K562 (cell line): ENCODE measurements around the gene ILK. TPM values are rescaled to one million over a fixed set of nuclear protein-coding genes. Genes with fewer than 3 reads are reported as not detected.

ENCODE experiments used
- ATF7 ChIP-seq: fragments of 450-650 bp; IDR thresholded peaks from 2 replicates; pipeline ENCODE4 v1.7.1; 2014; ENCODE audit warnings: mild to moderate bottlenecking, moderate library complexity
- CBFA2T3 ChIP-seq: fragments of 450-650 bp; IDR thresholded peaks from 2 replicates; pipeline ENCODE4 v1.6.1; 2017
- CBFB ChIP-seq: sonication (generic); formaldehyde crosslinking; IDR thresholded peaks from 2 replicates; pipeline ENCODE4 v1.4.0; 2020; ENCODE audit warnings: mild to moderate bottlenecking, missing genetic modification reagents
- CREB1 ChIP-seq, 2 experiments: sonication (generic) in 1 of 2; formaldehyde crosslinking in 1 of 2; IDR thresholded peaks; 2 replicates each; pipeline versions ENCODE4 v1.6.1 to v1.8.0; 2012 to 2022; ENCODE audit warnings: inconsistent platforms in 1 of 2, mild to moderate bottlenecking in 1 of 2, missing genetic modification reagents in 1 of 2, moderate library complexity in 1 of 2
- ESRRB ChIP-seq: fragments of 250-450 bp; sonication (Bioruptor Pico); IDR thresholded peaks from 2 replicates; pipeline ENCODE4 v1.5.0; 2020; ENCODE audit warnings: mild to moderate bottlenecking, moderate library complexity, borderline replicate concordance
- FOXM1 ChIP-seq, 2 experiments: fragments of 450-650 bp in 1 of 2; sonication (generic) in 1 of 2; formaldehyde crosslinking in 1 of 2; IDR thresholded peaks; 2 replicates each; pipeline versions ENCODE4 v1.6.1 to v1.9.0; 2017 to 2022; ENCODE audit warnings: low read depth in 2 of 2, mild to moderate bottlenecking in 2 of 2, missing genetic modification reagents in 1 of 2, moderate library complexity in 1 of 2
- NCOA1 ChIP-seq: fragments of 450-650 bp; IDR thresholded peaks from 2 replicates; pipeline ENCODE4 v1.6.1; 2016; ENCODE audit warnings: low read depth
- PHF21A ChIP-seq: fragments of 450-650 bp; IDR thresholded peaks from 2 replicates; pipeline ENCODE4 v1.6.1; 2017; ENCODE audit warnings: low read depth, borderline replicate concordance
- POLR2A ChIP-seq: fragments of 450-650 bp; conservative IDR thresholded peaks from 2 replicates; pipeline ENCODE4 v1.6.1; 2016
- RCOR1 ChIP-seq, 2 experiments: IDR thresholded peaks; 2 replicates each; pipeline ENCODE4 v1.6.1; 2012; ENCODE audit warnings: low read depth in 2 of 2, low read length in 2 of 2, borderline replicate concordance in 1 of 2, improper control_type of control experiment in 1 of 2
- SIN3A ChIP-seq, 2 experiments: fragments of 150-350 bp in 1 of 2; IDR thresholded peaks; 2 replicates each; pipeline ENCODE4 v1.6.1; 2011 to 2016; ENCODE audit warnings: borderline replicate concordance in 2 of 2, low read depth in 2 of 2, low read length in 2 of 2, mild to moderate bottlenecking in 2 of 2, moderate library complexity in 2 of 2; ENCODE audit not compliant: control insufficient read depth in 1 of 2
- SIRT6 ChIP-seq: IDR thresholded peaks from one replicate; pipeline ENCODE4 v1.6.1; 2012; ENCODE audit warnings: low read depth, mild to moderate bottlenecking, control low read depth, inconsistent platforms, low read length, moderate library complexity
- YBX1 ChIP-seq: fragments of 450-650 bp; IDR thresholded peaks from 2 replicates; pipeline ENCODE4 v1.7.1; 2016; ENCODE audit warnings: mild to moderate bottlenecking
- ZC3H4 ChIP-seq: sonication (generic); formaldehyde crosslinking; IDR thresholded peaks from 2 replicates; pipeline ENCODE4 v1.9.0; 2021; ENCODE audit warnings: missing genetic modification reagents, borderline replicate concordance
- ZNF282 ChIP-seq: sonication (generic); formaldehyde crosslinking; IDR thresholded peaks from 2 replicates; pipeline ENCODE4 v1.8.1; 2023; ENCODE audit warnings: missing genetic modification reagents
- ZNF644 ChIP-seq: fragments of 200-800 bp; sonication (Bioruptor generic); IDR thresholded peaks from 2 replicates; pipeline ENCODE4 v1.6.1; 2016; ENCODE audit warnings: low read depth, missing genetic modification characterization, missing compliant biosample characterization
- ZNF780A ChIP-seq: fragments of 250-450 bp; sonication (Bioruptor Pico); IDR thresholded peaks from 2 replicates; pipeline ENCODE4 v1.5.0; 2021; ENCODE audit warnings: mild to moderate bottlenecking
- polyA plus RNA-seq, 8 experiments: library from polyadenylated mRNA; depleted of rRNA in 4 of 8; stranded (reverse) in 5 of 8; unstranded in 3 of 8; fragments of >200 nt; fragmentation: Nextera tagmentation in 2 of 8; fragmentation: Illumina TruSeq in 1 of 8; extraction: Ambion mirVana in 2 of 8; extraction: Trizol in 1 of 8; gene quantifications; 2 replicates each; pipeline versions ENCODE4 v1.2.1 to v1.2.3, GENCODE V29; 2011 to 2014; ENCODE audit warnings: inconsistent platforms in 1 of 8, missing spikeins in 1 of 8
- total RNA-seq, 7 experiments: library from RNA; depleted of rRNA in 6 of 7; stranded (reverse); fragments of >200 nt in 6 of 7; fragmentation: Illumina TruSeq in 2 of 7; extraction: Trizol in 2 of 7; gene quantifications; 2 replicates each; pipeline versions ENCODE4 v1.2.1 to v1.2.3, GENCODE V29; 2011 to 2021; ENCODE audit warnings: low replicate concordance in 1 of 7
- TF ChIP-seq, protein P1 (sequence below): fragments of 450-650 bp; IDR thresholded peaks from 2 replicates; pipeline ENCODE4 v1.6.1; 2016; ENCODE audit warnings: antibody characterized with exemption
- TF ChIP-seq, protein P2 (sequence below): sonication (generic); formaldehyde crosslinking; IDR thresholded peaks from 2 replicates; pipeline ENCODE4 v1.5.0; 2020; ENCODE audit warnings: missing genetic modification reagents
- TF ChIP-seq, protein P3 (sequence below): fragments of 250-450 bp; sonication (Bioruptor Pico); IDR thresholded peaks from 2 replicates; pipeline ENCODE4 v1.5.0; 2022; ENCODE audit warnings: mild to moderate bottlenecking
- TF ChIP-seq, protein P4 (sequence below): fragments of 250-450 bp; sonication (Bioruptor Pico); IDR thresholded peaks from 2 replicates; pipeline ENCODE4 v1.4.0; 2020
- TF ChIP-seq, protein P5 (sequence below): fragments of 450-650 bp; conservative IDR thresholded peaks from 2 replicates; pipeline ENCODE4 v1.6.1; 2016; ENCODE audit warnings: missing genetic modification characterization, low read depth, mild to moderate bottlenecking, missing compliant biosample characterization, moderate library complexity

ILK gene
- total and polyA plus RNA-seq, 9 of the 15 experiments (the other 6 are each of a cell fraction or from before 2014, with no cell fraction given), result 43.3 to 95.9 (median 58.9) TPM

DNA sequence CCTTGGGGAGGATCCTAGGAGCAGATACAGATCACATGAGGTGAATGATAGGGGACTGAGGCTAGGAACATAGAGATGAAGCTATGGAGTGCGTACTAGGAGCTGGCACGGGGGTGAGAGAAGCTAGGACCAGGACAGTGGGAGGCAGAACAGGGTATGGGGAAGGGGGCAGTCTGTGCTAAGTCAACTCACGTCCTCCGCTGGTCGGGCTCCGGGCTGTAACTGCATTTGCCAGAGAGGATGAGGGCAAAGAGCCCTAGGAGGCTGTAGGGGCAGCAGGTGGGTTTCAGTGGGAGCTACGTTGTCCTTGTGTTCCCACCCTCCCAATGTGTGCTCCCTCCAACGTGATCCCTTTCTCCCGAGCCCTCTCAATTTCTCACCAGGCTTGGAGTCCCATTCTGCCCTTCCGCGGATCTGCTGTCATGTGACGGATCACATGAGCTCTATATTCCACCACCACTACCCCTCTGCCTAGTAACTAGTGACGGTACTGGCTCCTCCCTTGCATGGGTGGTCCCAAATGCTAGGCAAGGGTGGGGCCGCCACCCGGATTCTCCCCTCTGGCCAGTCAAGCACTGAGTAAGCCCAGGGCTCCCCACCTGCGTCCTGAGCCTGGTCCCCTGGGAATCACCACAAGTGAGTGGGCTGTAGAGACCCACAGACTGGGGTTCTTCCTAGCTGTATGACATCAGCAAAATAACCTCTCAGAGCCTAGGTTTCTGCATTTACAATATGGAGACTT lies 15.6 kb downstream of the ILK start, which contains the start of gene TPP1 (continued):
- TF ChIP-seq, protein P1, sequence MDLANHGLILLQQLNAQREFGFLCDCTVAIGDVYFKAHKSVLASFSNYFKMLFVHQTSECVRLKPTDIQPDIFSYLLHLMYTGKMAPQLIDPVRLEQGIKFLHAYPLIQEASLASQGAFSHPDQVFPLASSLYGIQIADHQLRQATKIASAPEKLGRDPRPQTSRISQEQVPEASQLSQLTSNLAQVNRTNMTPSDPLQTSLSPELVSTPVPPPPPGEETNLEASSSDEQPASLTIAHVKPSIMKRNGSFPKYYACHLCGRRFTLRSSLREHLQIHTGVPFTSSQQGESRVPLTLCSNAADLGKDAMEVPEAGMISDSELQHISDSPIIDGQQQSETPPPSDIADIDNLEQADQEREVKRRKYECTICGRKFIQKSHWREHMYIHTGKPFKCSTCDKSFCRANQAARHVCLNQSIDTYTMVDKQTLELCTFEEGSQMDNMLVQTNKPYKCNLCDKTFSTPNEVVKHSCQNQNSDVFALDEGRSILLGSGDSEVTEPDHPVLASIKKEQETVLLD, result no peak; the same call in 1 of the 2 replicates
- TF ChIP-seq FOXM1 (IDR thresholded peaks at IDR 0.05; ENCODE audit: low read depth) (no peak), FOXM1 (CRISPR knock-in tag; IDR thresholded peaks at IDR 0.05; ENCODE audit: low read depth) (no peak), SIRT6 (no peak), RCOR1 (IDR thresholded peaks at IDR 0.05; ENCODE audit: borderline replicate concordance in 1 of 2, low read depth in 2 of 2, low read length in 2 of 2) (peak in 1 of 2 experiments; percentile 70; a peak in 1 of 4 replicates), SIN3A (IDR thresholded peaks at IDR 0.05; ENCODE audit: borderline replicate concordance in 2 of 2, control insufficient read depth in 1 of 2, low read depth in 2 of 2, low read length in 2 of 2) (peak; percentile 40 to 95; a peak in 2 of 4 replicates), YBX1 (no peak), PHF21A (no peak), ATF7 (peak; percentile 50), ZC3H4 (CRISPR knock-in tag) (peak; percentile 97; the same call in 1 of the 2 replicates), CBFB (CRISPR knock-in tag) (0 out of 2 replicates have a peak, but pooled peaks have one; percentile 4), ZNF780A (no peak), NCOA1 (no peak), ZNF644 (no peak), ESRRB (CRISPR knock-in tag) (no peak), ZNF282 (CRISPR knock-in tag) (no peak), CBFA2T3 (no peak), CREB1 (IDR thresholded peaks at IDR 0.05) (peak; percentile 97), CREB1 (CRISPR knock-in tag; IDR thresholded peaks at IDR 0.05) (peak; percentile 98), POLR2A (peak; percentile 78)
- TF ChIP-seq, protein P2, sequence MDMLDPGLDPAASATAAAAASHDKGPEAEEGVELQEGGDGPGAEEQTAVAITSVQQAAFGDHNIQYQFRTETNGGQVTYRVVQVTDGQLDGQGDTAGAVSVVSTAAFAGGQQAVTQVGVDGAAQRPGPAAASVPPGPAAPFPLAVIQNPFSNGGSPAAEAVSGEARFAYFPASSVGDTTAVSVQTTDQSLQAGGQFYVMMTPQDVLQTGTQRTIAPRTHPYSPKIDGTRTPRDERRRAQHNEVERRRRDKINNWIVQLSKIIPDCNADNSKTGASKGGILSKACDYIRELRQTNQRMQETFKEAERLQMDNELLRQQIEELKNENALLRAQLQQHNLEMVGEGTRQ (CRISPR knock-in tag), result peak; percentile 99
- TF ChIP-seq, protein P3, sequence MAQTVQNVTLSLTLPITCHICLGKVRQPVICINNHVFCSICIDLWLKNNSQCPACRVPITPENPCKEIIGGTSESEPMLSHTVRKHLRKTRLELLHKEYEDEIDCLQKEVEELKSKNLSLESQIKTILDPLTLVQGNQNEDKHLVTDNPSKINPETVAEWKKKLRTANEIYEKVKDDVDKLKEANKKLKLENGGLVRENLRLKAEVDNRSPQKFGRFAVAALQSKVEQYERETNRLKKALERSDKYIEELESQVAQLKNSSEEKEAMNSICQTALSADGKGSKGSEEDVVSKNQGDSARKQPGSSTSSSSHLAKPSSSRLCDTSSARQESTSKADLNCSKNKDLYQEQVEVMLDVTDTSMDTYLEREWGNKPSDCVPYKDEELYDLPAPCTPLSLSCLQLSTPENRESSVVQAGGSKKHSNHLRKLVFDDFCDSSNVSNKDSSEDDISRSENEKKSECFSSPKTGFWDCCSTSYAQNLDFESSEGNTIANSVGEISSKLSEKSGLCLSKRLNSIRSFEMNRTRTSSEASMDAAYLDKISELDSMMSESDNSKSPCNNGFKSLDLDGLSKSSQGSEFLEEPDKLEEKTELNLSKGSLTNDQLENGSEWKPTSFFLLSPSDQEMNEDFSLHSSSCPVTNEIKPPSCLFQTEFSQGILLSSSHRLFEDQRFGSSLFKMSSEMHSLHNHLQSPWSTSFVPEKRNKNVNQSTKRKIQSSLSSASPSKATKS, result no peak
- TF ChIP-seq, protein P4, sequence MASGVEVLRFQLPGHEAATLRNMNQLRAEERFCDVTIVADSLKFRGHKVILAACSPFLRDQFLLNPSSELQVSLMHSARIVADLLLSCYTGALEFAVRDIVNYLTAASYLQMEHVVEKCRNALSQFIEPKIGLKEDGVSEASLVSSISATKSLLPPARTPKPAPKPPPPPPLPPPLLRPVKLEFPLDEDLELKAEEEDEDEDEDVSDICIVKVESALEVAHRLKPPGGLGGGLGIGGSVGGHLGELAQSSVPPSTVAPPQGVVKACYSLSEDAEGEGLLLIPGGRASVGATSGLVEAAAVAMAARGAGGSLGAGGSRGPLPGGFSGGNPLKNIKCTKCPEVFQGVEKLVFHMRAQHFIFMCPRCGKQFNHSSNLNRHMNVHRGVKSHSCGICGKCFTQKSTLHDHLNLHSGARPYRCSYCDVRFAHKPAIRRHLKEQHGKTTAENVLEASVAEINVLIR (CRISPR knock-in tag), result peak; percentile 87
- TF ChIP-seq, protein P5, sequence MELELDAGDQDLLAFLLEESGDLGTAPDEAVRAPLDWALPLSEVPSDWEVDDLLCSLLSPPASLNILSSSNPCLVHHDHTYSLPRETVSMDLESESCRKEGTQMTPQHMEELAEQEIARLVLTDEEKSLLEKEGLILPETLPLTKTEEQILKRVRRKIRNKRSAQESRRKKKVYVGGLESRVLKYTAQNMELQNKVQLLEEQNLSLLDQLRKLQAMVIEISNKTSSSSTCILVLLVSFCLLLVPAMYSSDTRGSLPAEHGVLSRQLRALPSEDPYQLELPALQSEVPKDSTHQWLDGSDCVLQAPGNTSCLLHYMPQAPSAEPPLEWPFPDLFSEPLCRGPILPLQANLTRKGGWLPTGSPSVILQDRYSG (tag), result no peak
